GM12801 (cell line): ENCODE results near the gene PCDHGA1.

ENCODE experiments used
- TF ChIP-seq, protein P1 (sequence below): IDR thresholded peaks from one replicate; pipeline ENCODE4 v1.5.1; 2011; ENCODE audit warnings: control low read depth; ENCODE audit not compliant: insufficient read length; ENCODE audit errors: extremely low read depth

PCDHGA1 gene

DNA sequence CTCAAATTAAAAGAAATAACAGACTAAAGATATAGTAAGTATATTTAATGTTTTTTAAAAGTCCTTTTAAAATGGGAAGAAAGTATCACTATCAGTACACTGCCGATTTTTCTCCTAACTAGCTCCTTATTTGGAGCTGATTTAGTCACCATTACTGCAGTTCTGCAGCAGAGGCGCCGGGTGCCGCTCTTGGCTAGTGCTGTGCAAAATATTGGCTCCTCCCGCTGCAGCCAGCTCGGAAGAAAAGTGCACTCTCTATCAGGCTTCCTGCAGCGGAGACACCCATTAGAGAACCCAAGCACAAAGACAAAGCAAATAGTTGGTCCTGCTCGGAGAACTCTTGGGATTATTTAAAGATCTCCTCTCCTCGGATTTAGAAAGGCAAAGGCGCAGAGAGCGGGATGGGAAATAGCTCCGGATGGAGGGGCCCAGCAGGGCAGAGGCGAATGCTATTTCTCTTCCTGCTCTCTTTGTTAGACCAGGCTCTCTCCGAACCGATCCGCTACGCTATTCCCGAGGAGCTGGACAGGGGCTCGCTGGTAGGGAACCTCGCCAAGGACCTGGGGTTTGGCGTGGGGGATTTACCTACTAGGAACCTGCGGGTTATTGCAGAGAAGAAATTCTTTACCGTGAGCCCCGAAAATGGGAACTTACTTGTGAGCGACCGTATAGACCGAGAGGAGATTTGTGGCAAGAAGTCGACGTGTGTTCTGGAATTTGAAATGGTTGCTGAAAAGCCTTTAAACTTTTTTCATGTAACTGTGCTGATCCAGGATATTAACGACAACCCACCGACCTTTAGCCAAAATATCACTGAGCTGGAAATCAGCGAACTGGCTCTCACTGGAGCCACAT, 39.9 kb downstream of the PCDHGA1 start, which contains the start of gene PCDHGB3:
TSS of gene PCDHGB3 (plus strand) at position 249 of the 855 bp plus-strand sequence. CDS start at position 402, 153 bp downstream.
- TF ChIP-seq, protein P1, sequence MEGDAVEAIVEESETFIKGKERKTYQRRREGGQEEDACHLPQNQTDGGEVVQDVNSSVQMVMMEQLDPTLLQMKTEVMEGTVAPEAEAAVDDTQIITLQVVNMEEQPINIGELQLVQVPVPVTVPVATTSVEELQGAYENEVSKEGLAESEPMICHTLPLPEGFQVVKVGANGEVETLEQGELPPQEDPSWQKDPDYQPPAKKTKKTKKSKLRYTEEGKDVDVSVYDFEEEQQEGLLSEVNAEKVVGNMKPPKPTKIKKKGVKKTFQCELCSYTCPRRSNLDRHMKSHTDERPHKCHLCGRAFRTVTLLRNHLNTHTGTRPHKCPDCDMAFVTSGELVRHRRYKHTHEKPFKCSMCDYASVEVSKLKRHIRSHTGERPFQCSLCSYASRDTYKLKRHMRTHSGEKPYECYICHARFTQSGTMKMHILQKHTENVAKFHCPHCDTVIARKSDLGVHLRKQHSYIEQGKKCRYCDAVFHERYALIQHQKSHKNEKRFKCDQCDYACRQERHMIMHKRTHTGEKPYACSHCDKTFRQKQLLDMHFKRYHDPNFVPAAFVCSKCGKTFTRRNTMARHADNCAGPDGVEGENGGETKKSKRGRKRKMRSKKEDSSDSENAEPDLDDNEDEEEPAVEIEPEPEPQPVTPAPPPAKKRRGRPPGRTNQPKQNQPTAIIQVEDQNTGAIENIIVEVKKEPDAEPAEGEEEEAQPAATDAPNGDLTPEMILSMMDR, result no peak

DNA sequence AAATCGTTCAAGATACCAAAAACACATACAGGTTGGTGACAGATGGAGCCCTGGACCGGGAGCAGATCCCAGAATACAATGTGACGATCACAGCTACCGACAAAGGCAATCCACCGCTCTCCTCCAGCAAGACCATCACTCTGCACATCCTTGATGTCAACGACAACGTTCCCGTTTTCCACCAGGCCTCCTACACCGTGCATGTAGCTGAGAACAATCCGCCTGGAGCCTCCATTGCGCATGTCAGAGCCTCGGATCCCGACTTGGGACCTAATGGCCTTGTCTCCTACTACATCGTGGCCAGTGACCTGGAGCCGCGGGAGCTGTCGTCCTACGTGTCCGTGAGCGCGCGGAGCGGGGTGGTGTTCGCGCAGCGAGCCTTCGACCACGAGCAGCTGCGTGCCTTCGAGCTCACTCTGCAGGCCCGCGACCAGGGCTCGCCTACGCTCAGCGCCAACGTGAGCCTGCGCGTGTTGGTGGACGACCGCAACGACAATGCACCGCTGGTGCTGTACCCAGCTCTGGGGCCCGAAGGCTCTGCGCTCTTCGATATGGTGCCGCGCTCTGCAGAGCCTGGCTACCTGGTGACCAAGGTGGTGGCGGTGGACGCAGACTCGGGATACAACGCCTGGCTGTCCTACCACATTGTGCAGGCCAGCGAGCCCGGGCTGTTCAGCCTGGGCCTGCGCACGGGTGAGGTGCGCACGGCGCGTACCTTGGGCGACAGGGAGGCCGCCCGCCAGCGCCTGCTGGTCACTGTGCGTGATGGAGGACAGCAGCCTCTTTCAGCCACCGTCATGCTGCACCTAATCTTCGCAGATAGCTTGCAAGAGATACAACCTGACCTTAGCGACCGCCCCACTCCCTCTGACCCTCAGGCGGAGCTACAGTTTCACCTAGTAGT, 41.5 kb downstream of the PCDHGA1 start:
- TF ChIP-seq, protein P1, result no peak

DNA sequence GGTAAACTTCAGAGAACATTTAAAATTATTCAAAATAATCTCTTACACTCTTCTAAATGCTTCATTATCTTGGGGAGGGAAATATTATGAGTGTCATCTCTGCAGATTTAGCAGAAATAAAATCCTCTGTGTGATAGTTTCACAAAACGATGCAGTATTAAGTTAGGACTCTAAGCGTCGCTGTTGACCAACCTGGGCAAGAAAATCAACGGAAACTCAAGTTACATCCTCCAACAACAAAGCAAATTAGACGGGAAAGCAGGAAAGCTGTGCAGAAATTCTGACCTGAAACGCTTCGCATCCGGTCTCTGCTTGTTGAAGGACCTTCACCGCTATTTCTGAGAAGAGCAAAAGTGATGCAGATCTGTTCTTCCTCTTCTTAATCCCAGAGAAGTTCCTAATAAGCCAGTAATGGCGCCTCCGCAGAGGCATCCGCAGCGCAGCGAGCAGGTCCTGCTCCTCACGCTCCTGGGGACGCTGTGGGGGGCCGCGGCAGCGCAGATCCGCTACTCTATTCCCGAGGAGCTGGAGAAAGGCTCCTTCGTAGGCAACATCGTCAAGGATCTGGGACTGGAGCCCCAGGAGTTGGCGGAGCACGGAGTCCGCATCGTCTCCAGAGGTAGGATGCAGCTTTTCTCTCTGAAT, 43.5 kb downstream of the PCDHGA1 start, which contains the start of gene PCDHGA6:
TSS of gene PCDHGA6 (plus strand) at position 219 of the 645 bp plus-strand sequence. CDS start at position 412, 193 bp downstream.
- TF ChIP-seq, protein P1, result no peak

DNA sequence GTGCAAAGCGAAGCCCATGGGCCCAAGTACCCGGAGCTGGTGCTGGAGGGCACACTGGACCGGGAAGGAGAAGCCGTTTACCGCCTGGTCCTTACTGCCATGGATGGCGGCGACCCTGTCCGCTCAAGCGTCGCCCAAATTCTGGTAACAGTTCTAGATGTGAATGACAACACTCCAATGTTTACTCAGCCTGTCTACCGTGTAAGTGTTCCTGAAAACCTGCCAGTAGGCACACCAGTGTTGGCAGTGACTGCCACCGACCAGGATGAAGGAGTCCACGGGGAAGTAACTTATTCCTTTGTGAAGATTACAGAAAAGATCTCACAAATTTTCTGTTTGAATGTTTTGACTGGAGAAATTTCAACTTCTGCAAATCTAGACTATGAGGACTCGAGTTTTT, 44.3 kb downstream of the PCDHGA1 start:
- TF ChIP-seq, protein P1, result no peak

DNA sequence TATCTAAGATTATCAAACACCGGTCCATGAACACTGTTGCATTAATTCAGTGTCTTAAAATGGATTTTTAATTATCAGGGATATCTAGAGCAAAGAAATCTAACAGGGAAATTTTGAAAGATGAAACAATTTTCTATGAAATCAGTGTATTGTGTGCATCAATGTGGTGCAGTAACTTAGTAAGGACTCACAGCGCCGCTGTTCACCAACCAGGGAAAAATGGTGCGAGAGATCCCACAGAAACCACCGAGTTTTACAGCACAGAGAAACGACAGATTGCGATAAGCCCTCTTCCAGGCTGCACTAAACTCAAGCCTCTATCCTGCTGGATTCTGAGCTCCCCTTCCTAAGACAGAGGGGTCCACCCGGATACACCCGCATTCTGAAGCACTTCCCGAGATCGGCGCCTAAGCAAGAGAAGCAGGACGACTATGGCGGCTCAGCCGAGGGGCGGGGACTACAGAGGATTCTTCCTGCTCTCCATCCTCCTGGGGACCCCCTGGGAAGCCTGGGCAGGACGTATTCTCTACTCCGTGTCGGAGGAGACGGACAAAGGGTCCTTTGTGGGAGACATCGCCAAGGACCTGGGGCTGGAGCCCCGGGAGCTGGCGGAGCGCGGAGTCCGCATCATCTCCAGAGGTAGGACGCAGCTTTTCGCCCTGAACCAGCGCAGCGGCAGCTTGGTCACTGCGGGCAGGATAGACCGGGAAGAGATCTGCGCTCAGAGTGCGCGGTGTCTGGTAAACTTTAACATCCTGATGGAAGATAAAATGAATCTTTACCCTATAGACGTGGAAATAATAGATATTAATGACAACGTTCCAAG, 52.4 kb downstream of the PCDHGA1 start, which contains the start of gene PCDHGA7:
TSS of gene PCDHGA7 (plus strand) at position 274 of the 826 bp plus-strand sequence. CDS start at position 432, 158 bp downstream.
- TF ChIP-seq, protein P1, result no peak

DNA sequence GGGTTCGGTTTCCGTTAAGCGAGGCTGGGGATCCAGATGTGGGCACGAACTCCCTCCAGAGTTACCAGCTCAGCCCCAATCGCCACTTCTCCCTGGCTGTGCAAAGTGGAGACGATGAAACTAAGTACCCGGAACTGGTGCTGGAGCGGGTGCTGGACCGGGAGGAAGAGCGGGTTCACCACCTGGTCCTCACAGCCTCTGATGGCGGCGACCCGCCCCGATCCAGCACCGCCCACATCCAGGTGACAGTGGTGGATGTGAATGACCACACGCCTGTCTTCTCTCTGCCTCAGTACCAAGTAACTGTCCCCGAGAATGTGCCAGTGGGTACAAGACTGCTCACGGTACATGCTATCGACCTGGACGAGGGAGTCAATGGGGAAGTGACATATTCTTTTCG, 53.0 kb downstream of the PCDHGA1 start:
- TF ChIP-seq, protein P1, result no peak
